Fibroblast of the aortic adventitia (primary cell): ENCODE data around the gene NRM. TPM values are rescaled to one million over a fixed set of nuclear protein-coding genes. Genes with fewer than 3 reads are reported as not detected.

Source experiments
- DNase-seq: peaks from one replicate; pipeline ENCODE4 v3.0.0-alpha.2; 2010; ENCODE audit warnings: low read depth
- H3K4me3 ChIP-seq: 2 replicates; pipeline ENCODE4 v1.5.1; 2011; ENCODE audit warnings: low read depth, mild to moderate bottlenecking, control low read depth, low read length, moderate library complexity
- CTCF ChIP-seq: IDR thresholded peaks from 2 replicates; pipeline ENCODE4 v1.5.1; 2011; ENCODE audit warnings: mild to moderate bottlenecking, low read length, control low read depth, inconsistent platforms; ENCODE audit not compliant: insufficient read depth
- total RNA-seq: library from RNA; depleted of rRNA; stranded (reverse); fragments of >200 nt; gene quantifications from 2 replicates; pipeline ENCODE4 v1.2.3, GENCODE V29; 2012; ENCODE audit warnings: low replicate concordance

NRM gene
- total RNA-seq, 1 donor: 9.9 TPM

- peak overlapping the region; percentile 93 for H3K4me3 ChIP-seq
- no peak for TF ChIP-seq CTCF
- DNase-seq: peak; percentile 82
These were observed 8.4 kb downstream of the NRM start for GRCh38 chr6:30682143-30683117.

- DNase-seq: no peak
- no peak for TF ChIP-seq CTCF
- H3K4me3 ChIP-seq: peak overlapping the region; percentile 93
These were observed 9.0 kb downstream of the NRM start for GRCh38 chr6:30681766-30682142.

GRCh38 chr6:30679765-30680535, 10.8 kb downstream of the NRM start:
- TF ChIP-seq CTCF: no peak
- H3K4me3 ChIP-seq: peak overlapping the region; percentile 53
- DNase-seq: no peak

GRCh38 chr6:30678964-30679726, 11.6 kb downstream of the NRM start:
- peak overlapping the region; percentile 53 for H3K4me3 ChIP-seq

GRCh38 chr6:30676660-30677285, 14.0 kb downstream of the NRM start:
- H3K4me3 ChIP-seq: no peak overlapping the region
- no peak for TF ChIP-seq CTCF
- no peak for DNase-seq

More at GRCh38 chr6:30678964-30679726, 11.6 kb downstream of the NRM start:
- DNase-seq: peak; percentile 77
- peak; percentile 97 for TF ChIP-seq CTCF
